Activated CD4-positive, CD25-positive, alpha-beta regulatory T cell (primary cell): ENCODE data around the gene ST6GALNAC2.
"Not testable (repeated sequence)": the region's sequence is repeated elsewhere in the genome, so short reads cannot be mapped to it uniquely, and the experiment has no call there.

Experiments used
- DNase-seq, 4 experiments: peaks; one replicate each; lab custom pipeline; 2025; lab: John Stamatoyannopoulos, UW

Gene ST6GALNAC2

DNA sequence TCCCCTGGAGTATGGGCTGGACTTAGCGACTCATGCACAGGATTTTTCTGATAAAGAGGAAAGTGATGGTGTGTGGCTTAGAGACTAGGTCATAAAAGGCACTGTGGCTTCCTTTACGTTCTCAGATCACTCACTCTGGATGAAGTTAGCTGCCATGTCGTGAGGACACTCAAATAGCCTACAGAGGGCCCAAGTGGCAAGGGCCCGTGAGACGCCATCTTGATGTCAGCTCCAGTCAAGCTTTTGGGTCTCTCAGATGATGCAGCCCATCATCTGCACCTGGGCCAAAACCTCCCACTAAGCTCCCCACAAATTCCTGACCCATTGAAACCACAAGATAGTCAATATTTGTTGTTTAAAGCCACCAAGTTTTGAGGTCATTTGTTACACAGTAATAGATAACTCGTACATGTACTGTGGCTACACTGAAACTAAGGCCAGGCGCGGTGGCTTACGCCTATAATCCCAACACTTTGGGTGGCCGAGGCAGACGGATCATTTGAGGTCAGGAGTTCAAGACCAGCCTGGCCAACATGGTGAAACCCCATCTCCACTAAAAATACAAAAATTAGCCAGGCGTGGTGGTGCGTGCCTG is 14.7 kb downstream of the ST6GALNAC2 start:
- no peak for DNase-seq

DNA sequence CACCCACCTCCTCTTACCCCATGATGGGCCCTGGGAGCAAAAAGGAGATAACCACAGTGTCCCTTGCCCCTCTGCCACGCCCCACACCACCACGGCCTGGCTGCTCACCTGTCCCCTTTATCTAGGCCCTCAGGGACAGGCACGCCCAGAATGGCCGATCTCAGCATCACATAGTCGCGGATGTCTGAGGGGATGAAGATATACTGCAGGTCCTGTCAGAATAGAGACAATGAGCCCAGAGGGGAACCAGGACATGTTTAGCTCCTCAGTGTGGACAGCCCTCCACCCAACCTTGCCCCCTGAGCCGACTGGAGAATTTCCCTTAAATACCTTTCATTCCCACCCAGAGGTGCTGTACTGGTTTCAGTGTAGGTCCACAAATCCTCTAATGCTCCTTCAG is 15.2 kb downstream of the ST6GALNAC2 start:
- no peak for DNase-seq

DNA sequence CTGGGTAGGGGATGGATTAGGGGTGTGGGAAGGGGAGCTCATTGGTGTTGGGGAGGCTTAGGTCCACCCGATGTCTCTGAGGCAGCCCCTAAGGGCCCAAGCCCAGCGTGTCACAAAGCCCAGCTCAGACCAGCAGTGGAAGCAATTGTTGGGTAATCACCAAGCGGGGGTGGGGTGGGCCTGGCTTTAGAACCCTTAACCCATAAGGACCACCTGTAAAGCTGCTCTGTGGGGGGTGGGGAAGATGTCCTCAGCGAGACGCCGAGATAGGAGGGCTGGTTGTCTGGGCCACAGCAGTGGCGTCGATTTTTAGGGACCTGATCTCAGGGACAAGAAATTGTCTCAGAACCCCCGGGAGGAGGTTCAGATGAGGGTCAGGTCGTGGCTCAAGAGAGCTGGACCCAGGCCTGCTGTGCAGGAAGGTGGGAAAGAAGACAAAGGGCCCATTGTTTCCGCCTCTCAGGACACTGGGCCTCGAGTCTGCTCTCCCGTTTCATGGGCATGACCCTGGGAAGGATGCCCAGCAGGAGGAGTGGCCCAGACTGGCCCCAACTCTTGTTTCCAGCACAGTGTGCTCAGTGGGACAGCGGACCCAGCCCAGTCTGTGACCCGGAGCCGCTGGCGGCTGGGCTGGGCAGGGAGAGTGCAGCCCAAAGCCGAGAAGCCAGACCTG is 15.9 kb downstream of the ST6GALNAC2 start:
- DNase-seq = no peak

DNA sequence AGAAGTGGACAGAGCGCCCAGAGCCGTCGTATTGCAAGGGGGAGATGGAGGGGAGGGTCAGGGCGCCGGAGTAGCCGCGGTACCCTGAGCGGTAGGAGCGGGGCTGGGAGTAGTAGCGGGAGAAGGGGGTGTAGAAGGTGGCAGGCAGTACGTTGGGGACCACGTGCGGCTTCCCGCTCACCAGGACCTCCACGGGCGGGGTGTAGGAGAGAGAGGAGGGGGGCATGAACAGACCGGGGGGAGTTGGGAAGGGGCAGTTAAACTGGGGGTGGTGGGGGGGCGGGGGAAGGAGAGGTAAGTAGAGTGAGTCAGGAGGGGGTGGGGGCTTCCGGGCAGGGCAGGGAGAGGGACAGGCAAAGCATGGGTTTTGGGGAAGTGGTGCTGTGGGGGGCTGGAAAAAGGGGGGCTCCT is 16.8 kb downstream of the ST6GALNAC2 start:
- DNase-seq = no peak

DNA sequence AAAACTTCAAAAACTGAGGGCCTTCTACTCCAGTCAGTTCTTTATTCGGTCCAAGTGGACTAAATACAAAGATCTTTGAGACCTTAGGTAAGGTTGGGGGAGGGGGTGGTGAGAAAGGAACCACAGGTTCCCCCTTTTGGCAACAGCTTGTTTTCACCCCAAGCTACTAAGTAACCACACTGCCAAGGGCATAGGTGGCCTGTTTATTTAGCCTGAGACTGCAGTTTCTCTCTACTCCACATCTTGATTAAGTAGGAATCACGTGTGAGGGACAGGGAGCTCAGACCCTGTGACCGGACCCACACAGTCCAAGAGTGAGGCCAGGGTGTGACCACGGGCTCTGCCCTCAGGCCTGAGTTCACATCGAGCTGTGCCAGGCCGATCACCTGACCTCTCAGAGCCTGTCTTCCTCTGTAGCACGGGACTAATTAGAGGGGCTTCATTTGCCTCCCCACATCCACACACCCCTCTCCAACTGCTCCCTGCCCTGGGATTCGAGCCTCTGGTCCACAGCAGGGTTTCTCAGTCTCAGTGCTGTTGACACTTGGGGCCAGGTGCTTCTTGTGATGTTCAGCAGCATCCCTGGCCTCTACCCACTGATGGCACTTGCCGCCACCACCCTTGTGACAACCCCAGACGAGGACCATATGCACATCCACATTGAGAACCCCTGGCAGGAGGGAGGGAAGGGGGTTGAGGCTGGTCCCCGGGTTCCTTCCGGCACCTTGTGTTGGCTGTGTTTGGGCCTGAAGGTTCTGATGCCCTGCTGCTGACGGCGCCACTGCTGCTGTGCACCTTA is 17.8 kb downstream of the ST6GALNAC2 start:
- DNase-seq = no peak

DNA sequence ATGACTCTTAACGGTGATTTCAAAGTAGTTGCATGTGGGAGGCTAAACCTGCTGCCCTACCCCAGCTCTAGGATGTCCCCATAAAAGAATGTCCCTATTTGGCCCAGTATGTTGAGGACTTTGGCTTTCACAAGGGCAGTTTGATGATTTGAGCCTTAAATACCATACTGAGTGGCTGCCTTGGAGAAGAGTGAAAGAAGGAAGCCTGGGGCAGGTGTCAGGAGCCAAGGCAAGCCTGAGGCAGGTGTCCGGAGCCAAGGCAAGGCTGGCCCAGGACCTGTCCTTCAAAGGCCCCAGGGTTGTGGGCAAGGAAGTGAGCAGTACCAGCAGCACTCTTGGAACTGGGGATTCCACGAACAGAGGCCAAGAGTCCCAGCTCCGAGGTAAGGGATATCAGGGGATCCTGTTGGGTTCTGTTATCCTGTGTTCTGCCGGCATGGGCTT is 18.6 kb downstream of the ST6GALNAC2 start:
- DNase-seq = no peak

DNA sequence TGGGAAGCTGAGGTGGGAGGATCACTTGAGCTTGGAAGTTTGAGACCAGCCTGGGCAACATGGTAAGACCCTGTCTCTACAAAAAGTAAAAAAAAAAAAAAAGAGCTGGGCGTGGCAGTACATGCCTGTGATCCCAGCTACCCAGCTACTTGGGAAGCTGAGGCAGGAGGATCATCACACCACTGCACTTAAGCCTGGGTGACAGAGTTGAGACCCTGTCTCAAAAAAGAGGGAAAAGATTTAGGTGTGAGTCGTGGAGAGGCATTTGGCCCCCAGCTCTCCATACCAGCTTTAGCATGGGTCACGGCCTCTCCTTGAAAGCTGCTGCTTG is 19.1 kb downstream of the ST6GALNAC2 start:
- DNase-seq = no peak

DNA sequence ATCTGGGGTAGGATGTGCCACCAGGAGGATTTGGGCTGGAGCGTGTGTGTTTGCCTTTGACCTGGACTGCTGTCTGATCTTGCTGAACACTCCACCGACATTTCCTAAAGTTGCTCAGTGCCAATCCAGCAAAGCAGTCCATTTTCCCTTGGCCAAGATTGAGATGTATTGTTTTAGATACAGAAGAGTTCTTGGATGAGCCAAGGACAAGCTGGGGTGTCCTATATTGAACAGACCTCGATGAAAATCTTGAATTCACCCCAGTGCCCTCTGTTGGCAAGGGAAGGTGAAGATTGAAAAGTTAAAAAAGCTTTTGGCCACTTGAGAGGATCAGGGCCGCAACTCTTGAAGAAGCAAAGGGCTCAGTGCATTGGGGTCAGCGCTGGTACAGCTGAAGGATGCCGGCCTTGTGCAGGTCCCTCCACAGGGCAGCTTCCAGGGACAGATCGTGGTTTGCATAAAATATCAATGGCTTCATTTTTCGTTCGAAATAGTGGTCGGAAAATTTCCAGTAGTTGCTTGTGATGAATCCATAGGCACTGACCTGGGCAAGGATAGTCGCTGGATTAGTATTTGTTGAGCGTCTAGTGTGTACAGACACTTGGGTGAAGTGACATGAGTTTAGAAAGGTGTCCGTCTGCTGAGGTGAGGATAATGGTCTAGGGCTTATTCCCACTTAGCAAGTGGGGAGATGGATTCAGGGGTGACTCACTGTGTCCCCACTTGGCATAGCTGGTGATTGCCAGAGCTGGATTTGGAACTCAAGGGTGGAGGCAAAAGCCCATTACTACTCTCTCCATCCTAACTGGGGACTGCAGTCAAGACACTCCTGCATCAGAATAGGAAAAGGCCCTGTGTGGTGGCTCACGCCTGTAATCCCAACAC is 19.7 kb downstream of the ST6GALNAC2 start:
- DNase-seq = no peak

DNA sequence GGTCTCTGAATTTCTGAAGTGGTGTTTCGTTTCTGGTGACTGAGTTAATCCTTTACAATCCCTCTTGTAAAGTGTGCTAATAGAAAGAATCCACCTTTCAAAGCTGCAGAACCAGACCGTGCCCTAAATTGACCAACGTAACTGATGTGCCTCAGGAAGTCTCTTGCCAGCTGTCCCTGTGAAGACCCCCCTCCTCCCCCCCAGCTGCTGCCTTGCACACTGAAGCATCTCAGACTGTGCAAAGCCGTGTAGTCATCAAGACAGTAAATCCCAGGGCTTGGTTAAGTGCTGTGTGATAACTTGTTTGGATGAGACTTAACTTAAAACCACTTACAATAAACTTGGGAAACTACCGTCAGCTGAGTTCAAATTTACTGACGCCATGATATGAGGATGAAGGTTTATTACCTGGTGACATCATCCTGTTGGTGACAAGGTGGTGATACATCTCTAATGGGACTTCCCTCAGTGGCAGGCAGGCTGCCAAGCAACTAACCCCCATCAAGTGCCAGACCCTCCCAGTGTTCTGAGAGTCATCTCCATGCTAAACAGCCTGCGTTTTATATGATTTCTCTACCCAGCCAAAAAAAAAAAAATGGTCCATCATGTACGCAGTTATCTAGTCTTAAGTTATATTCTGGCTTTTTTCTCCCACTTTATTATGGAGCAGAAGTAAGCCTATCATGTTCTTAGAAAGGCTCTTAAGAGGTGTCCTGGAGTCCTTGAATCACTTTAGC is 20.5 kb downstream of the ST6GALNAC2 start:
- DNase-seq = not testable (repeated sequence)

DNA sequence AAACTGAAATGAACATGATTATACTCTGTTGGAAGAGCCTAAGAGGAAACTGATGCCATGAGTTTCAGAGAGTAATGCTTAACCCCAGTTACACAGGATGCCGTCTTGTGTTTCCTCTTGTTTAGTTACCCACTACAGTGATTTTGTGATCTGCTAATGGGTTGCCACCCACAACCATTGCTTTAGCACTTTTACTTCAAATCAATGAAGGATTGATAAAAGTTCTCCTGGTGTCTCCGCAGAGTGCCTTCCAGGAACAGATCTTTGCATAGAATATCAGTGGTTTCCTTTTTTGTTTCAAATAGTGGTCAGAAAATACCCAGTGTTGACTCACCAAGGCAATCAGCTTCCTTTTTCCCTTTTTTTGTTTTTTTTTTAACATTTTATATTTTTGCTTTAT is 22.3 kb downstream of the ST6GALNAC2 start:
- DNase-seq = not testable (repeated sequence)

DNA sequence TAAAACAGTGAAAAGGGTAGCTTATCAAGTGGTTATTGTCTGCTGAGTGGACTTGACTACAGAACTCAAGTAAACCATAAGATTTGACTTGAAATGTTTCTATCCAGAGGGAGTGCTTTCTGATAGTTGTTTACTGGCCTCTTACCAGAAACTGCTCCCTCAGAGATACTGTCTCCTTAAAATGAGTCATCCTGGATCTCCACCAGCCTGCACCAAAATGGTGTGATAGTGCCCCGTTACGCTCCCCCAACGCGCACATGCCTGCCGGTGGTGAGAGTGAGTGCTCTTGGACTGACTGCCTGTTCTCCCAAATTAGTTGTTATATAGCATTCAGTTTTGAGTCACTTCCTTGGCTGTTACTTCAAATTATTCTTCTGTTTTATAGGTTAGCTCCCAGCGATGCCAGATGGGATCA is 22.9 kb downstream of the ST6GALNAC2 start:
- no peak for DNase-seq

DNA sequence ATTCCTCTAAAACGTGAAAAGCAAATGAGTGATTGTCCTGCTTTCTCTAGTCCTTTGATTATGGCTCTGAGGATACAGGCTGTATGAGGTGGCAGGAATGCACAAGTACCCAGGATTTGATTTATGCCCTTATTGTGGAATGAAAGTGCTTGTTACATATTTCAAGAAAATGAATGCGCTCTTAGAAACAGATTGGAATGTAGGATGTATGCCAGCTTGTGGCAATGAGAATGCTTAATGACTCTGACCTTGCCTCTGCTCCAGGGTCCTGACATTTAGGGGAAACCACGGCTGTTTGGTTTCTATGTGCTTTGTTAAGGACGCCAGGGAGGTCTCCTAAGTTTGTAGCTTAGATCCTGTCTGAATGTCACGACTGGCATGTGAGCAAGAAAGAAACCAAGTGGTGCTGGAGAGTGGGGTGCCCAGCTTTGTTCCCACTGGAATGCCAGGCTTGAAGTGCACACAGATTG is 23.8 kb downstream of the ST6GALNAC2 start:
- DNase-seq = no peak

DNA sequence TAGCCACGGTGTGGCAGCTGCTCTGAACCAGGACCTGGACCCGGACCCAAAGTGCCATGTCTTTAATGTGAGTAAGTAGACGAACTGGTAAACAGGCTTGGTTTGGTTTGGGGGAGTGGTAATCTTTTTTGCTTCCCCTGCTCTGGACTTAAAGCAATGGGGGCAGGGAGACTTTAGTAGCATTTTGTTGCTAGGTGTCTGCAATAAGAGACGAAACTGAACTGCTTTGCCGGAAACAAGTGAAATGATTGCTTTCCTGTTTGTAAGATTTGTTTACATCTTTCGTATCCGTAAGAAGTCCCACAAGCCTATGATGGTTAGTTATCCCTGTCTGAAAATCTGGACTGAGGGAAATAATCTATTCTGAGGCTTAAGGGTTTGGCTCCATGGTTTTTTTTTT is 24.3 kb downstream of the ST6GALNAC2 start:
- DNase-seq = no peak

DNA sequence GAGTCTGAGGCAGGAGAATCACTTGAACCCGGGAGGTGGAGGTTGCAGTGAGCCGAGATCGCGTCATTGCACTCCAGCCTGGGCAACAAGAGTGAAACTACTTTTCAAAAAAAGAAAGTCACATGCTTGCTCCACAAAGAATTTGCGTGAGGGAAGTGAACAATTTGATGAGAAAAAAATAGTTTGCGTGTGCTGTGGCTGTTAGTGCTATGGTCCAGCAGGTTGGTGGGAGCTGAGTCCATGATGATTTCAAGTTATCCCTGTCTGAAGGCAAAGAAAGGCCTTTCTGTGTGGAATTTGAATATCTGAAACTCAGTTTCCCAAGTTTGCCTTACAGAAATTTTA is 24.8 kb downstream of the ST6GALNAC2 start:
- DNase-seq = no peak

DNA sequence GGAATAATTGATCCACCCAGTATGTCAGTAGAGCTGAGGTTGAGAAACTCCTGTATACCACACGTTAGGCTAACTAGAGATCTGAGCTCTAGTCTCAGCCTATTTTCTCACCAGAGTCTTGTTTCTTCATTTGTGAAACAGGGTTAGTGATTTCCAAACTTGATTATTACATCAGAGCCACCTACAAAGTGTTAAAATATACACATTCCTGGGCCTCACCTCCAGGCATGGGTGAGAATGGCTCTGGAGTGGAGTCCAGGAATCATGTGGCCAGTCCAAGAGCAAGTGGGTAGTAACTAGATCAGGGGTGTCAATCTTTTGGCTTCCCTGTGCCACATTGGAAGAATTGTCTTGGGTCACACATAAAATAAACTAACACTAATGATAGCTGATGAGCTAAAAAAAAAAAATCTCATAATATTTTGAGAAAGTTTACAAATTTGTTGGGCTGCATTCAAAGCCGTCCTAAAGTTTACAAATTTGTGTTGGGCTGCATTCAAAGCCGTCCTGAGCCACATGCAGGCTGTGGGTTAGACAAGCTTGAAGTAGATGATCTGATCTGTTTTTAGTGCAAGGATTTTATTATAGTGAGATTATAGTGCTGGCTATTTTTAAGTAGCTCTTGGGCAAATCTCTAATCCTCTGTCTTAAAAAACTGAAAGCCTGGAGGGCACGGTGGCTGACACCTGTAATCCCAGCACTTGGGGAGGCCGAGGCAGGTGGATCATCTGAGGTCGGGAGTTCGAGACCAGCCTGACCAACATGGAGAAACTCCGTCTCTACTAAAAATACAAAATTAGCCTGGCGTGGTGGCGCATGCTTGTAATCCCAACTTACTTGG is 25.4 kb downstream of the ST6GALNAC2 start:
- DNase-seq = no peak

DNA sequence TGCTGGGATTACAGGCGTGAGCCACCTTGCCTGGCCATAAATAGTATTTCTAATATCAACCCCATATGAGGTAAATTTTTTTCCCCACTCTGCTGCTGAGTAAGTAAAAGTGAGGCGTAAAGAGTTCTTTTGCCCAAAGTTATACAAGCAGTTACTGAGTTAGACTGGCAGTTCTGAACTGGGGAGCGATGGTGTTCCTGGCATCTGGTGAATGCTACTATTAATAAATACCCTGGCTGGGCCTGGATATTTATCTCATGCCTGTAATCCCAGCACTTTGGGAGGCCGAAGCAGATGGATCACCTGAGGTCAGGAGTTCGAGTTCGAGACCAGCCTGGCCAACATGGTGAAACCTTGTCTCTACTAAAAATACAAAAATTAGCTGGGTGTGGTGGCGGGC is 26.2 kb downstream of the ST6GALNAC2 start:
- DNase-seq = not testable (repeated sequence)

DNA sequence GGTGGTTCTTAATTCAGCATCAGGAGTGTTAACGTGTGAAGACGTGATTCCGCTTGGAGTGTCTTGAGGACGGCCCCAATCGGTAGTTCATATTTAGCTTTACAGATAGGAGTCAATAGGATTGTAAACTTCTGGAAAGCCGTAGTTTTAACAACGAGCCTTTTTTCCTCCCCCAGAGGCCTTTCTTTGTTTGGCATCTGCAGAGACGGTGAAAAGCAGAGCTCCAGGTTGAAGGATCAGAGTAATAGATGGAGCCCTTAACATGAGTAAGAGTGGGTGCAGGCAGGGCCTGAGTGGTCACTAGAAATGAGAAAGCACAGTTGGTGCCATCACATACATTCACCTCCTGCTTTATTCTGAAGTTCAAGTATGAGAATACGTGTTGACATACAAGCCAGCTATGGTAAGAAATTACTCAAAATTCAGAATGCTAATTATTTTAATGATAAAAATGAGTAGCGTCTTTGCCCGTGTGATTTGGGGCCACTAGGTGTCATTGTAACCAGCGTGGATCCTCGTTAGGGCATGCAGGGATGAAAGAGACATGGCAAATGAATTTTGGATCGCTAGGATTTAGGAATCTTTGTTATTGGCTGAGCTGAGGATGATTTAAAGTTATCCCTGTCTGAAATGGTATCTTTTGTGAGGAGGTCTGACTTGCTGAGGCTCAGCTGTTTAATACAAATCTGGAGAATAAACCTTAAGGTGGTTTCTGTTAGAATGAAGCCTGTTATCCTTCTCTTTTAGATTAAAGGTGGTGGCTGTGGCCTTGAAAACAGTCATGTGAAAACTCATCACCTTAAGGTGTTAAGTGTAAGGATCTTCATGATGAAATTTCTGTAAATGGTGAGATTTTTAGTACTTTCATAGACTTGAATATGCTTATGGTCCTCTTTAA is 27.2 kb downstream of the ST6GALNAC2 start:
- no peak for DNase-seq

DNA sequence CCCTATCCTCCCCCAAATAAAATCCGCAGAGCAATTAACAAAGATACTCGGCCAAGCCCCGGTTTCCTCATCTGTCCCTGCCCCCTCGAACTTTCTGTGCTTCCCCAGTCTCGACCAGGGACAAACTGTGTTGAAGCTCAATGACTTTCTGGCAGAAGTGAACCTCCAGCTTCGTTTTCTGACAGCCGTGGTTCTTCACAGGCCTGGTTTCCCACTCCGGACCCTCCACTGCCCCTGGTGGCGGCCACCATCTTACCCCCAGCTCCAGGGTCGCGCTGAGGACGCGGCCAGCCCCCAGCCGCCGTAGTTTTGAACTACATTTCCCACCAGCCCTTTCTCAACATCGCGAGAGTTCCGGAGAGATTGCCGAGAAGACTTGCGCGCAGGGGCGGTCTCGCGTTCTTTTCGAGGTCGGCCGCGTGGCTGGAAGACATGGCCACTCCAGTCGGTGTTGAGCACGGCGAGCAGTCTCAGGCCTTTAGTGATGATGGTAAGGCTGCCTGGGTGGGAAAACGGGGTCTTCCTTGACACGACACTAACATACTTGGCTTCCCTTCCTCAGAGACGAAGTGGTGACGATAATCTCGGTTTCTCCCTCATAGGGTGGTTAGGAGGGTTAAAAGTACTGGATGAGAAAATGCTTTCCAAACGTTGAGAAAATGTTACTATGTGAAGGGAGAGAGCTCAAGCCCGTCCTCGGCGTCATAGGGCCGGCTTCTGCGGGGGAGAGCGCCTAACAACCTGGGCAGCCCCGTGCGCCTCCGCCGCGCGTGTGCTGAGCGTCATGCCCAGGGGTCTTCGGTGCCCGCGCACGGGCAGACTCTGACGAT is 28.1 kb downstream of the ST6GALNAC2 start:
- peak; percentile 83 to 86 (median 84) for DNase-seq
